Memory B cell (primary cell): ENCODE measurements around the gene DENND2A.

Experiments used
- ATAC-seq: fragments of 150-1000 bp; cut with Tn5 transposase; 2 replicates; pipeline ENCODE4 v1.10.0; 2021; ENCODE audit warnings: low read depth, mild to moderate bottlenecking, moderate library complexity
- DNase-seq, 2 donors: peaks; one replicate each; pipeline ENCODE4 v3.0.0; 2022; ENCODE audit warnings: low spot score in 2 of 2
- H3K27ac Mint-ChIP-seq: one replicate; pipeline ENCODE4 v1.8.0; 2022; ENCODE audit warnings: mild to moderate bottlenecking, moderate library complexity, mixed read lengths
- H3K27me3 Mint-ChIP-seq: one replicate; pipeline ENCODE4 v1.8.0; 2022; ENCODE audit warnings: mixed read lengths
- H3K36me3 Mint-ChIP-seq: one replicate; pipeline ENCODE4 v1.8.0; 2022; ENCODE audit warnings: mild to moderate bottlenecking, mixed read lengths
- H3K4me1 Mint-ChIP-seq: one replicate; pipeline ENCODE4 v1.8.0; 2022; ENCODE audit warnings: mixed read lengths
- H3K4me3 Mint-ChIP-seq: one replicate; pipeline ENCODE4 v1.8.0; 2022; ENCODE audit warnings: mild to moderate bottlenecking, moderate library complexity, mixed read lengths
- H3K9me3 Mint-ChIP-seq: one replicate; pipeline ENCODE4 v1.8.0; 2022; ENCODE audit warnings: mixed read lengths

DENND2A gene

GRCh38 chr7:140604760-140605159 lies 35.9 kb downstream of the DENND2A start:
- ATAC-seq (no peak), DNase-seq (no peak)
- Mint-ChIP-seq H3K4me1 (no peaks in the 10 kb centered on the region), H3K27me3 (peaks cover 9% of the 10 kb centered on the region), H3K9me3 (no peaks in the 10 kb centered on the region), H3K4me3 (no peak overlapping the region), H3K27ac (no peak overlapping the region), H3K36me3 (no peaks in the 10 kb centered on the region)

- Mint-ChIP-seq H3K27ac (no peak overlapping the region), H3K27me3 (peaks cover 9% of the 10 kb centered on the region), H3K36me3 (no peaks in the 10 kb centered on the region), H3K4me1 (no peaks in the 10 kb centered on the region), H3K9me3 (no peaks in the 10 kb centered on the region), H3K4me3 (no peak overlapping the region)
- DNase-seq (no peak), ATAC-seq (no peak)
Measured at GRCh38 chr7:140604076-140604475, 36.5 kb downstream of the DENND2A start.

- DNase-seq: no peak
- Mint-ChIP-seq H3K27ac (no peak overlapping the region), H3K27me3 (peaks cover 9% of the 10 kb centered on the region), H3K36me3 (no peaks in the 10 kb centered on the region), H3K9me3 (no peaks in the 10 kb centered on the region), H3K4me1 (no peaks in the 10 kb centered on the region), H3K4me3 (no peak overlapping the region)
- ATAC-seq: no peak
Measured at GRCh38 chr7:140601566-140602174, 38.9 kb downstream of the DENND2A start.

- no peak for ATAC-seq
- no peaks in the 10 kb centered on the region for H3K9me3 Mint-ChIP-seq
- H3K36me3 Mint-ChIP-seq: no peaks in the 10 kb centered on the region
- H3K4me1 Mint-ChIP-seq: no peaks in the 10 kb centered on the region
- no peak overlapping the region for H3K27ac Mint-ChIP-seq
- DNase-seq: no peak
- peaks cover 11% of the 10 kb centered on the region for H3K27me3 Mint-ChIP-seq
- no peak overlapping the region for H3K4me3 Mint-ChIP-seq
Measured at GRCh38 chr7:140600341-140600740, 40.3 kb downstream of the DENND2A start.

GRCh38 chr7:140597428-140597949 lies 43.1 kb downstream of the DENND2A start:
- Mint-ChIP-seq H3K27me3 (peaks cover 19% of the 10 kb centered on the region), H3K27ac (no peak overlapping the region), H3K4me3 (no peak overlapping the region), H3K9me3 (no peaks in the 10 kb centered on the region), H3K4me1 (no peaks in the 10 kb centered on the region), H3K36me3 (no peaks in the 10 kb centered on the region)
- ATAC-seq (no peak), DNase-seq (no peak)

GRCh38 chr7:140596519-140597427 lies 43.8 kb downstream of the DENND2A start:
- no peaks in the 10 kb centered on the region for H3K9me3 Mint-ChIP-seq
- H3K27ac Mint-ChIP-seq: no peak overlapping the region
- no peak for DNase-seq
- H3K4me3 Mint-ChIP-seq: no peak overlapping the region
- no peak for ATAC-seq
- H3K4me1 Mint-ChIP-seq: no peaks in the 10 kb centered on the region
- H3K36me3 Mint-ChIP-seq: no peaks in the 10 kb centered on the region
- H3K27me3 Mint-ChIP-seq: peaks cover 16% of the 10 kb centered on the region

- Mint-ChIP-seq H3K27me3 (peaks cover 16% of the 10 kb centered on the region), H3K4me3 (no peak overlapping the region), H3K27ac (no peak overlapping the region), H3K4me1 (no peaks in the 10 kb centered on the region), H3K9me3 (no peaks in the 10 kb centered on the region), H3K36me3 (no peaks in the 10 kb centered on the region)
- ATAC-seq (no peak), DNase-seq (no peak)
Measured at GRCh38 chr7:140595468-140596092, 45.0 kb downstream of the DENND2A start.

GRCh38 chr7:140594131-140594691 lies 46.4 kb downstream of the DENND2A start:
- Mint-ChIP-seq H3K4me1 (no peaks in the 10 kb centered on the region), H3K9me3 (no peaks in the 10 kb centered on the region), H3K4me3 (no peak overlapping the region), H3K27ac (no peak overlapping the region), H3K36me3 (no peaks in the 10 kb centered on the region), H3K27me3 (peaks cover 10% of the 10 kb centered on the region)
- ATAC-seq: no peak
- DNase-seq: no peak

GRCh38 chr7:140593672-140593982 lies 47.0 kb downstream of the DENND2A start:
- Mint-ChIP-seq H3K4me1 (no peaks in the 10 kb centered on the region), H3K4me3 (no peak overlapping the region), H3K9me3 (no peaks in the 10 kb centered on the region), H3K27ac (no peak overlapping the region), H3K36me3 (no peaks in the 10 kb centered on the region), H3K27me3 (peaks cover 10% of the 10 kb centered on the region)
- DNase-seq (no peak), ATAC-seq (no peak)

GRCh38 chr7:140592964-140593671 lies 47.5 kb downstream of the DENND2A start:
- Mint-ChIP-seq H3K27me3 (peaks cover 10% of the 10 kb centered on the region), H3K36me3 (no peaks in the 10 kb centered on the region), H3K9me3 (no peaks in the 10 kb centered on the region), H3K4me1 (no peaks in the 10 kb centered on the region), H3K4me3 (no peak overlapping the region), H3K27ac (no peak overlapping the region)
- DNase-seq: no peak
- no peak for ATAC-seq

GRCh38 chr7:140591180-140591902 lies 49.3 kb downstream of the DENND2A start:
- ATAC-seq: no peak
- no peaks in the 10 kb centered on the region for H3K4me1 Mint-ChIP-seq
- no peak overlapping the region for H3K27ac Mint-ChIP-seq

GRCh38 chr7:140587243-140587642 lies 53.4 kb downstream of the DENND2A start:
- Mint-ChIP-seq H3K27me3 (peaks cover 4% of the 10 kb centered on the region), H3K36me3 (no peaks in the 10 kb centered on the region), H3K4me3 (no peak overlapping the region), H3K4me1 (no peaks in the 10 kb centered on the region), H3K9me3 (no peaks in the 10 kb centered on the region), H3K27ac (no peak overlapping the region)
- DNase-seq (no peak), ATAC-seq (no peak)

More at GRCh38 chr7:140591180-140591902, 49.3 kb downstream of the DENND2A start:
- no peaks in the 10 kb centered on the region for H3K36me3 Mint-ChIP-seq
- no peaks in the 10 kb centered on the region for H3K9me3 Mint-ChIP-seq
- DNase-seq: no peak
- H3K27me3 Mint-ChIP-seq: peaks cover 14% of the 10 kb centered on the region
- H3K4me3 Mint-ChIP-seq: no peak overlapping the region

GRCh38 chr7:140586516-140586915 lies 54.1 kb downstream of the DENND2A start:
- Mint-ChIP-seq H3K4me3 (no peak overlapping the region), H3K36me3 (no peaks in the 10 kb centered on the region), H3K27ac (no peak overlapping the region), H3K4me1 (no peaks in the 10 kb centered on the region), H3K9me3 (no peaks in the 10 kb centered on the region), H3K27me3 (peaks cover 4% of the 10 kb centered on the region)
- DNase-seq (no peak), ATAC-seq (no peak)
